ENCODE results near the gene CCDC120. TPM values are rescaled to one million over a fixed set of nuclear protein-coding genes. Genes with fewer than 3 reads are reported as not detected.
A peak's percentile ranks its signal among the peaks of the same experiment; 100 is the strongest.

The CCDC120 gene
- total and polyA plus RNA-seq, 9 of the 15 experiments (the other 6 are each of a cell fraction or from before 2014, with no cell fraction given): 0.13 to 3.6 (median 0.54) TPM

DNA sequence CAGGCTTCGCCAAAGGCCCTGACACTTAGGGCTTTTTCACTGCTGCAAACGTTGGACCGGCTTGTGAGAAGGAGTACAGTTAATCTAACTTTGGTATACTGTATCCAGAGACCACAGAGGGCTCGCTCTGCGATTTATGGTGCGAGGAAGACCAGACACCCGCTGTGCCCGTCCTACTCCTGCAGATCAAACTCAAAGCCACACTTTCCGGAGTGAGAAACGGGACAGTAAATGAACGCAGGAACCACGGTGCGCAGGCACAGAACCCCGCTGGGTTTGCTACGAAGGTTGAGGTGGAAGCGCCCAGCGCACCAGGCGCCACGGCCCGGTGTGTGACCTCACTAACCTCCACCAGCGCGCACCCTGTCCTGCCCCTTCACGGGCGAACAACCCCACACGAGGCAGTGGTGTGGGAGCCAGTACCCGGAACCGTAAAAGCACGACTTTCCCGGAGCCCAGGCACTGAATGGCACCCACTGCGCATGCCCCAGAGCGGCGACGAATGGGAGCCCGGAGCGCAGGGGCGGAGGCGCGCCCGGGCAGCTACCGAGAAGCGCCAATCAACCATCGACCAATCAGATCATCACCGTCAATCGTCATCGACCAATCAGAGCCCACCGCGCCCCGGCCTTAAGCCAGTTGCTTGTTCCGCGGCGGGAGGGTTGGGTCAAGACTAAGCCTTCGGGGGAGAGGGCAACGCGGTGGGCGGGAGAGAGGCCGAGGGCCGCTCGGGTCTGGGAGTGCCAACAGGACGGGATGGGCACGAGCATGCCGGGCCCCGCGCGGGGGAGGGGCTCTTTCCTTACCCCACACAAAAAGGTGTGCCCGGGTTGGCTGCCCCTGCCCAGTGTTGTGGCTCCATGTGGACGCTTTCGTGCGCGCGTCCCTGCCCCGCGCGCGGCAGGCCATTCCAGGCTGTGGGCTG, 42.2 kb downstream of the CCDC120 start (continued):
- TF ChIP-seq, protein P1, sequence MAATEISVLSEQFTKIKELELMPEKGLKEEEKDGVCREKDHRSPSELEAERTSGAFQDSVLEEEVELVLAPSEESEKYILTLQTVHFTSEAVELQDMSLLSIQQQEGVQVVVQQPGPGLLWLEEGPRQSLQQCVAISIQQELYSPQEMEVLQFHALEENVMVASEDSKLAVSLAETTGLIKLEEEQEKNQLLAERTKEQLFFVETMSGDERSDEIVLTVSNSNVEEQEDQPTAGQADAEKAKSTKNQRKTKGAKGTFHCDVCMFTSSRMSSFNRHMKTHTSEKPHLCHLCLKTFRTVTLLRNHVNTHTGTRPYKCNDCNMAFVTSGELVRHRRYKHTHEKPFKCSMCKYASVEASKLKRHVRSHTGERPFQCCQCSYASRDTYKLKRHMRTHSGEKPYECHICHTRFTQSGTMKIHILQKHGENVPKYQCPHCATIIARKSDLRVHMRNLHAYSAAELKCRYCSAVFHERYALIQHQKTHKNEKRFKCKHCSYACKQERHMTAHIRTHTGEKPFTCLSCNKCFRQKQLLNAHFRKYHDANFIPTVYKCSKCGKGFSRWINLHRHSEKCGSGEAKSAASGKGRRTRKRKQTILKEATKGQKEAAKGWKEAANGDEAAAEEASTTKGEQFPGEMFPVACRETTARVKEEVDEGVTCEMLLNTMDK (IDR thresholded peaks at IDR 0.05; ENCODE audit: borderline replicate concordance, insufficient read depth, low read depth, low read length, poor library complexity, severe bottlenecking): no peak
- TF ChIP-seq ILF3 (IDR thresholded peaks at IDR 0.05; ENCODE audit: borderline replicate concordance) (no peak), ZNF354B (CRISPR knock-in tag; IDR thresholded peaks at IDR 0.05) (no peak), ZNF77 (CRISPR knock-in tag; IDR thresholded peaks at IDR 0.05) (no peak), ELF4 (CRISPR knock-in tag; IDR thresholded peaks at IDR 0.05) (no peak), ARID2 (IDR thresholded peaks at IDR 0.05) (no peak), ZNF143 (CRISPR knock-in tag; IDR thresholded peaks at IDR 0.05) (no peak), RBM15 (IDR thresholded peaks at IDR 0.05; ENCODE audit: insufficient read depth, low read length) (no peak), KAT8 (IDR thresholded peaks at IDR 0.05; ENCODE audit: low read depth) (no peak), SAFB (IDR thresholded peaks at IDR 0.05; ENCODE audit: borderline replicate concordance, low read depth, low read length) (peak; percentile 90), HDAC3 (IDR thresholded peaks at IDR 0.05; ENCODE audit: borderline replicate concordance, partially characterized antibody) (no peak), U2AF1 (optimal IDR thresholded peaks at IDR 0.05; ENCODE audit: low read depth, low read length) (no peak), FOSL1 (tag; conservative IDR thresholded peaks at IDR 0.05) (no peak), CEBPB (tag; IDR thresholded peaks at IDR 0.05) (no peak), ZNF830 (CRISPR knock-in tag; IDR thresholded peaks at IDR 0.05) (no peak)
- TF ChIP-seq, protein P2, sequence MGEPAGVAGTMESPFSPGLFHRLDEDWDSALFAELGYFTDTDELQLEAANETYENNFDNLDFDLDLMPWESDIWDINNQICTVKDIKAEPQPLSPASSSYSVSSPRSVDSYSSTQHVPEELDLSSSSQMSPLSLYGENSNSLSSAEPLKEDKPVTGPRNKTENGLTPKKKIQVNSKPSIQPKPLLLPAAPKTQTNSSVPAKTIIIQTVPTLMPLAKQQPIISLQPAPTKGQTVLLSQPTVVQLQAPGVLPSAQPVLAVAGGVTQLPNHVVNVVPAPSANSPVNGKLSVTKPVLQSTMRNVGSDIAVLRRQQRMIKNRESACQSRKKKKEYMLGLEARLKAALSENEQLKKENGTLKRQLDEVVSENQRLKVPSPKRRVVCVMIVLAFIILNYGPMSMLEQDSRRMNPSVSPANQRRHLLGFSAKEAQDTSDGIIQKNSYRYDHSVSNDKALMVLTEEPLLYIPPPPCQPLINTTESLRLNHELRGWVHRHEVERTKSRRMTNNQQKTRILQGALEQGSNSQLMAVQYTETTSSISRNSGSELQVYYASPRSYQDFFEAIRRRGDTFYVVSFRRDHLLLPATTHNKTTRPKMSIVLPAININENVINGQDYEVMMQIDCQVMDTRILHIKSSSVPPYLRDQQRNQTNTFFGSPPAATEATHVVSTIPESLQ (CRISPR knock-in tag; IDR thresholded peaks at IDR 0.05): no peak
- TF ChIP-seq, protein P3, sequence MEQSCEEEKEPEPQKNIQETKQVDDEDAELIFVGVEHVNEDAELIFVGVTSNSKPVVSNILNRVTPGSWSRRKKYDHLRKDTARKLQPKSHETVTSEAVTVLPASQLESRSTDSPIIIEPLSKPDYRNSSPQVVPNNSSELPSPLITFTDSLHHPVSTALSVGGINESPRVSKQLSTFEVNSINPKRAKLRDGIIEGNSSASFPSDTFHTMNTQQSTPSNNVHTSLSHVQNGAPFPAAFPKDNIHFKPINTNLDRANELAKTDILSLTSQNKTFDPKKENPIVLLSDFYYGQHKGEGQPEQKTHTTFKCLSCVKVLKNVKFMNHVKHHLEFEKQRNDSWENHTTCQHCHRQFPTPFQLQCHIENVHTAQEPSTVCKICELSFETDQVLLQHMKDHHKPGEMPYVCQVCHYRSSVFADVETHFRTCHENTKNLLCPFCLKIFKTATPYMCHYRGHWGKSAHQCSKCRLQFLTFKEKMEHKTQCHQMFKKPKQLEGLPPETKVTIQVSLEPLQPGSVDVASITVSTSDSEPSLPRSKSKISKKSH (CRISPR knock-in tag; IDR thresholded peaks at IDR 0.05): no peak
- TF ChIP-seq, protein P4, sequence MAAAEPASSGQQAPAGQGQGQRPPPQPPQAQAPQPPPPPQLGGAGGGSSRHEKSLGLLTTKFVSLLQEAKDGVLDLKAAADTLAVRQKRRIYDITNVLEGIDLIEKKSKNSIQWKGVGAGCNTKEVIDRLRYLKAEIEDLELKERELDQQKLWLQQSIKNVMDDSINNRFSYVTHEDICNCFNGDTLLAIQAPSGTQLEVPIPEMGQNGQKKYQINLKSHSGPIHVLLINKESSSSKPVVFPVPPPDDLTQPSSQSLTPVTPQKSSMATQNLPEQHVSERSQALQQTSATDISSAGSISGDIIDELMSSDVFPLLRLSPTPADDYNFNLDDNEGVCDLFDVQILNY (CRISPR knock-in tag; IDR thresholded peaks at IDR 0.05): no peak
- TF ChIP-seq, protein P5, sequence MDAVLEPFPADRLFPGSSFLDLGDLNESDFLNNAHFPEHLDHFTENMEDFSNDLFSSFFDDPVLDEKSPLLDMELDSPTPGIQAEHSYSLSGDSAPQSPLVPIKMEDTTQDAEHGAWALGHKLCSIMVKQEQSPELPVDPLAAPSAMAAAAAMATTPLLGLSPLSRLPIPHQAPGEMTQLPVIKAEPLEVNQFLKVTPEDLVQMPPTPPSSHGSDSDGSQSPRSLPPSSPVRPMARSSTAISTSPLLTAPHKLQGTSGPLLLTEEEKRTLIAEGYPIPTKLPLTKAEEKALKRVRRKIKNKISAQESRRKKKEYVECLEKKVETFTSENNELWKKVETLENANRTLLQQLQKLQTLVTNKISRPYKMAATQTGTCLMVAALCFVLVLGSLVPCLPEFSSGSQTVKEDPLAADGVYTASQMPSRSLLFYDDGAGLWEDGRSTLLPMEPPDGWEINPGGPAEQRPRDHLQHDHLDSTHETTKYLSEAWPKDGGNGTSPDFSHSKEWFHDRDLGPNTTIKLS (IDR thresholded peaks at IDR 0.05; ENCODE audit: borderline replicate concordance, low read depth): peak; percentile 28; the same call in 1 of the 2 replicates
